GM18498 (cell line): Measurements from ENCODE around the gene RPL37A.
"Not testable (repeated sequence)": the region's sequence is repeated elsewhere in the genome, so short reads cannot be mapped to it uniquely, and the experiment has no call there.

ENCODE experiments used
- ATAC-seq: cut with Tn5 transposase; IDR thresholded peaks from one replicate; pipeline ENCODE4 v1.9.1; 2021; ENCODE audit warnings: mild to moderate bottlenecking, moderate library complexity; ENCODE audit not compliant: unreplicated experiment

RPL37A gene

DNA sequence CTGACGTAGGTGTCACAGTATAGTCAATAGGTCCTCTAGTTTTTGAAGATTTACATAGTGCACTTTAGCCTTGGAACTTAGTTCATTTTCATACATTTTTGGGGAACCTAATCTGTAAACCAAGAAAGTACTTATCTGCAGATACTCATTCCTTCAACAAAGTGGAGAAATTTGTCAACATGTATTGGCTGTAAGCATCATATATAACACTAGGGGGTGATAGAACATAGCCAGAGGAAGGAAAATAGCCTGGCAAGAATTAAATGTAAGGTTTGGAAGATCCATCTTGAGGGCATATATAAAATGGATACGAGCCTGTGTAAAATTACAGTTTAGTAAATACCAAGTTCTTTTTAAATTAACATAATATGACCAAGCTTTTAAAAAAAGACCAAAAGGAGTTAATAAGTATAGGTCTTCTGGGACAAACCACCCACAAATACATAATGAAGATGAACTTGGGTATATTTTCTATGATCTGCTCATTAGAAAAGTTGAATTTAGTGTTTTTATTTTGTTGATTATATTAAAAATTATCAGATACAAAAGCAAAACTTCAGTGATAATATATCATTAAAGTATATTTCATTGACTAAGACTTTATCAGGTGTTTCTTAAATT is 18.2 kb downstream of the RPL37A start:
- no peak for ATAC-seq

DNA sequence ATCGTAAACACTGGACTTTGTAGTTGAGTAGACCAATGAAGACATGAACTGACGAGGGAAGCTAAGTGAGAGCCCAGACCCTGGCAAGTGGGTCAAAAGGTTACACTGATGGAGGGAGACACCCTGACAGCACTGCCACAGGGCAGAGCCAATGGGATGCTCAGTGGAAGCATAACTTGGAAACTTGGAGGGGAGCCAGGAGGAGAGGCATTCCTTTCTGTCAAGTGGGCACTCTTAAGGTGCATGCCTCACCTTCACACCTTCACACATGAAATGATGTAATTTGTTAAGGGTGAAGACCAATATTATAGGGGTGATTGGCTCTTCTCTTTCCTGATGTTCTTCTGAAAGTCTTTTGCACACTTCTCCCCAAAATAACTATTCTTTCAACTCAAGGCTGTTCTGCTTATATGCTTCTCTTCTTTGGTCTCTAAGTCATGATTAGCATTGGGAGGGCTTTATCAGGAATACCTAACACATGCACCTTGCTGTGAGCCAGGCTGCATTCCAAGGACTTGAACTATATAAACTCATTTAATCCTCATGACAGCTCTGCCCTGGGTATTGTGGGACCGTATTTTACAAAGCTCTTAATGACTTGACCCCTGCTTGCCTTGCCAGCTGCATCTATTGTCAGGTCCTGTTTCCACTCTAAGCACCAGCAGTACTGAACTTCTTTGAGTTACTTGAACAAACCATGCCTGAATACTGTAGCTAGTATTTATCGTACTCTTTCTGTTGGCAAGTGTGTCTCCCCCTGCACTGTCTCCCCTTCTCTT is 19.0 kb downstream of the RPL37A start:
- no peak for ATAC-seq

DNA sequence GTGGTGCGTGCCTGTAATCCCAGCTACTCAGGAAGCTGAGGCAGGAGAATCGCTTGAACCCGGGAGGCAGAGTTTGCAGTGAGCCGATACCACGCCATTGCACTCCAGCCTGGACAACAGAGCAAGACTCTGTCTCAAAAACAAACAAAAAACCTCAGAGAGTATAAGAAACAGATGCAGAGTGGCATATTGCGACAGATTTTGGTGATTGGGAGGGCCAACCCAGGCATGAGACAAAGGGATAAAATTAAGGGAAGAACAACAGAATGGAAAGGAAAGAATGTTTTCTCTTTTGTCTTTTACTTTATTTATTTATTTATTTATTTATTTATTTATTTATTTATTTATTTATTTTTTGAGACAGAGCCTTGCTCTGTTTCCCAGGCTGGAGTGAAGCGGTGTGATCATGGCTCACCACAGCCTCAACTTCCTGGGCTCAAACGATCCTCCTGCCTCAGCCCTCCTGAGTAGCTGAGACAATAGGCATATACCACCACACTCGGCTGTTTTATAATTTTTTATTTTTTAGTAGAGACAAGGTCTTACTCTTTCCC is 20.0 kb downstream of the RPL37A start:
- ATAC-seq: not testable (repeated sequence)

DNA sequence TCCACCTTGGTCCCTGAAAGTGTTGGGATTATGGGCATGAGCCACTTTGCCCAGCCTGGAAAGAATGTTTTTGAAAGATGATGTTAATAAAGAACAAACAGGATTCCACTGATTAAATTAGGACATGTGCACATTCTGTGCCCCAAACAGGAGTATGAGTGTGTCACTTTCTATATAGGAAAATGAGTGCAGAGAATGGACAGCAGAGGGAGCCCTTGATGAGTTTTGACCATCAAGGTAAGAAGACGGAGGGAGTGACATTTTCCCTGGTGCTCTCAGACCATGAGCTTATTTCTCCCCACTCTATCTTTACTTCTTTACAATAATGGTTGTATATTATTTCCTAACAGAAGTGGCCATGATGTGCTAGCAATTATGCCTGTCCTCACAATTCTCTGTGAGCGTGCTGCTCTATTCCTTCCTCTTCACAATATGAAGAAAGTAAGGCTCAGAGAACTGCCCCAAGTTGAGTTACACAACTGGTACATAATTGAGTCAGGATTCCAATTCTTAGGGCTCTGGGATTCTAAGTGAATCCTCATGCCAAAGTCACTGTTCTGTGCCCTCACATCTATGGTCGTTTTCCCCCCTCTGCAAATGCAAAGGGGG is 20.6 kb downstream of the RPL37A start:
- peak; percentile 75 for ATAC-seq

DNA sequence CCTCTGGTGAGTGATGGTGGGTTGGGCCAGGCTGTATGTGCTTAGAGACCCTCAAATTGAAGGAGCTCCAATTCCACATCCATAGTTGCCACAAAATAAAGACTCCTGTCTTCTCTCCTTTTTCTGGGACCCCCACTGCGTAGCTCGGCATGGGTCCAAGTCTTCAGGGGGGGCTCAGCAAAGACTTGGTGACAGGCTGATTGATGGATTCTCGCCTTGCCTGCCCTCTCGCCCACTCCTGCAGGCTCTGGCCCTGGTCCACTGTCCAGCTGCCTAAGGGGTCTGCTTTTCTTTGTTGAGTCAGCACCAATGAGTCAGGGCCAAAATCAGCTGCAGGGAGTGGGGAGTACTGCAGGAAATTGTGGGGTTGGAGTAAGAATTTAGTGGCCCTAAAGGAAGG is 21.5 kb downstream of the RPL37A start:
- ATAC-seq: no peak

DNA sequence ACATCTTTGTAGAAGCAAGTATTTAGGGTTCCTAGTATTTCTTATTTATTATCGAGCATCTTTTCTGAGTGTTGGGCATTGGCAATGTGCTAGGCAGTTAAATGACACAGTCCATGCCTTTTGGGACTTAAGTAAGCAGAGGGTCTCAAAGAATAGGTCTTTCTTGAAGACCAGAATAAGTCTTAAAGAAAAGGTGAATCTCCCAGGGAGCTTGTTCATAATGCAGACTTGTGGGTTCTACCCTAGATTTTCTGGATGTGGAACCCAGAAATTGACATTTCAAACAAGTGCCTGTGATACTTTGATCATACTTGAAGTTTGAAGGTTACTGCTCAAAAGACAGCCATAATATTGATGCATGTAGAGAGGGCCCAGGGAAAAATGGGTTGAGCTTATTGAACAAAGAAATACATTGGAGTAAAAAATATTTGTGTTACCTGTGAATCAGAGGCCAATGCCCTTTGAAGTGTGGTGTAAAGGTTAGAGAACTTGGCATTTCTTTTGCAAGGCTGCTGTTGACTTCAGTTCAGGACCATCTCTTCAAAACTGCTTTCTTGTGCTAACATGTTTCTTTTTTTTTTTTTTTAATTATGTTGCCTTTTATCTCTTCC is 24.4 kb downstream of the RPL37A start:
- no peak for ATAC-seq

DNA sequence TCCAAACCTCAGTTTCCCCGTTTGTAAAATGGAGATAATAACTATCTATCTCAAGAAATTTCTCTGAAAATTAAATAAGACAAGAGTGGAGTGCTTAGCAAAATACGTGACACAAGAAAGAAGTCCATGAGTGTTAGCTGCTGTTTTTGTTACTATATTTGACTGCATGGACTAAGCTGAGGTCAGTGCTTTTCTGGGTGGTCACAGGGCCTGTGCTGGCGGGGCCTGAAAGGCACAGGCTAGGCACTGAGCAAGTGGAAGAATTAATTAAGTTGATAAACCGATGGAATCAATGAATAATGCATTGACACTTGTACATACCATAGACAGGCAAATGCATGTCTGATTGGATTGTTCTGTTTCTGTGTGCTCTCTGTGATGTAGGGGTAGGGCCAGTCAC is 27.3 kb downstream of the RPL37A start:
- ATAC-seq: no peak

DNA sequence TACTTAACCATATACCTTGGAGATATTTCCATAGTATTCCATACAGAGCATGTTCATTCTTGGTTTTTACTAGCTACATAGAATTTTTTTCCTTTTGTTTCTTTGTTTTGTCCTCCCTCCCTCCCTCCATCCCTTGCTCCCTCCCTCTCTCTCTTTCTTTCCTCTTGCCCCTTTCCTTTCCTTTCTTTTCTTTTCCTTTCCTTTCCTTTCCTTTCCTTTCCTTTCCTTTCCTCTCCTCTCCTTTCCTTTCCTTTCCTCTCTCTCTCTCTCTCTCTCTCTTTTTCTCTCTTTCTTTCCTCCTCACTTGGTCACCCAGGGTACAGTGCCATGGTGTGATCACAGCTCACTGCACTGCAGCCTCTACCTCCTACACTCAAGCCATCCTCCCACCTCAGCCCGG is 28.3 kb downstream of the RPL37A start:
- no peak for ATAC-seq

DNA sequence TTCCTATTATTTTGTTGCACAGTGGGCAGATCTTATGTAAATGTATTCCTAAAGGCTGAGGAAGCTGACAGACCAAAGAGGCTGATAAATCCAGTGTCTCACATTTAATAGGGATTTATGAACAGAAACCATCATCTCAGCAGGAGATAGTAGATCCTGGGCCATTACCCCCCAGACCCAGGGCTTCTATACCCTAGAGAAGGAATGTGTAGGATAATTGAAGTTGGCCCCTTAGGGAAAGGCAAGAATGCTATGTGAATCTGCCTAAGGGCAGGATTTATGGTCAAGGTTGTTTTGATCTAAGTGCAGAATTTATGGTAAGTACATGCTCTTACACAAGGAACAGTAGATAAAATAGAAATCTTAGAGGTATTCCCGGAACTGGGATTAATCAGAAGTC is 29.0 kb downstream of the RPL37A start:
- no peak for ATAC-seq

DNA sequence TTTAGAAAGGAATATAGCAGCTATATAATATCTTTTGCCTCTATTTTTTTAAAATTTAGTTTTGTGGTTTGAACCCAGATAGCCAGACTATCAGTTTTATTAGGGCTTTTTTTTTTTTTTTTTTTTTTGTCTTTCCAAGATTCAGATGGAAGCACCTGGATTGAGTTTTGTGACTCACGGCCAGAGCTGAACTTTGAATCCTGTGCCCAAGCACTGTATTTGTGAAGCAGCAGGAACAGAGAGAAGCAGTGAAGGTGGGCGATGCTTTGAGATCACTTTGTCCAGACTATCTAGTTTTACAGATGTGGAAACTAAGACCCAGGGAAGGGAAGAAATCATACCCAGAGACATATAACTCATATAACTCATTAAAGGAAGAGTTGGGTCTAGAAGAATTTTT is 33.9 kb downstream of the RPL37A start:
- no peak for ATAC-seq

DNA sequence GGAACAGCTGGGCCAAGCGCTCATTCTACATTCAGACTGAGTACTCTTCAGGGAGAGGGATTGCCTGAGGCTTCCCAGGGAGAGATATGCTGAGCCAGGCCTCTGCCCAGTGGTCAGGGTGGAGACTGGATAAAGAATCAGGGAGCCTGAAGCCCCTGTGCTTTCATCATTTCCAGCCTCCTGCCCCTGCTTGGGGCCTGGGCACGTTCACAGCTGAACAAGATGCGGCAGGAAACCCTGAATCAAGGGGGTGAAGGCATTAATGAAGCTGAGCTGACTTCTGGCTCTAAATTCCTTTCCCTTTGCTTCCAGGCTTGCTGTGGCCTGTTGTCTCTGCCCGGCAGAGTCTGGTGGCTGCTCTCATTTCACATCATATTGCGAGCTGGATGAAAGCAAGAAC is 35.0 kb downstream of the RPL37A start:
- ATAC-seq: no peak

DNA sequence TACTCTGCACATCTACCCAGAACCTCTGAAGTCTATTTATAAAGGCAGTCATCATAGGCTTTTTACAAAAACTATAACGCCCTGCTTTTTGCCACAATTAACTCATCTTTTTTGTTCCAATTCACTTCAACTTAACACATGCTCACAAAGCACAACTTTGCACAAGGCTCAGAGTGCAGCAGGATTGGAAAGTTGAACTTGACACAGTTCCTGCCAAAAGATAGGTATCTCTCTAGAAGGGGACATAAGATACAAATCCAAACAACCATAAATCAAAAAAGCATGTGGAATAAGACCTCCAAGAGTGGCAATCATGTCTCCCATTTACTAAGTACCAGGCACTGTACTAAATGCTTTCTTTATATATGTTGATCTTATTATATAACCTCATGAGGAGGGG is 36.2 kb downstream of the RPL37A start:
- no peak for ATAC-seq

DNA sequence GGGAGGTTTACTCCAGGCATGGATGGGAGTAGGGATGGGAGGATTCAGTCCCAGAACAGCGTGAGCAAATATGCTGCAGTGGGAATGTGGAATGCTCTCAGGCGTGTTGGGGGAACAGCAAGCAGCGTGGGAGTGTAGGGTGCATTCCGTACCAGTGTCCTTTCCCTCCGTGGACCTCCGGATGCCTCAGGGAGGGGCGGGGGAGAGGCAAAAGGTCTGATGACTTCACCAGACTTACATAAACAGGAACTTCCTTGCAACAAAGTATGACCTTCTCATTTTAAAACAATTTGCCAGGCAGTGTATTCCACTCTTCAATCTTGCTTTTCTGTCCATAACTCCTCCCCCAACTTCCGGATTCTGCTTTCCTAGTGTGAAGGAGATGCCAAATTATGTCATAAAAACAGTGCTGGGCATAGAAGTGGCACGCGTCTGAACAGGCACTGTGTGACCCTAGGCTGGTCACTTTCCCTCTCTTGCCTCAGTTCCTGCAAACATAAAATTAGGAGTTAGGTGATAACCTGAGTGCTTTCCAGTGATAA is 36.9 kb downstream of the RPL37A start:
- no peak for ATAC-seq

DNA sequence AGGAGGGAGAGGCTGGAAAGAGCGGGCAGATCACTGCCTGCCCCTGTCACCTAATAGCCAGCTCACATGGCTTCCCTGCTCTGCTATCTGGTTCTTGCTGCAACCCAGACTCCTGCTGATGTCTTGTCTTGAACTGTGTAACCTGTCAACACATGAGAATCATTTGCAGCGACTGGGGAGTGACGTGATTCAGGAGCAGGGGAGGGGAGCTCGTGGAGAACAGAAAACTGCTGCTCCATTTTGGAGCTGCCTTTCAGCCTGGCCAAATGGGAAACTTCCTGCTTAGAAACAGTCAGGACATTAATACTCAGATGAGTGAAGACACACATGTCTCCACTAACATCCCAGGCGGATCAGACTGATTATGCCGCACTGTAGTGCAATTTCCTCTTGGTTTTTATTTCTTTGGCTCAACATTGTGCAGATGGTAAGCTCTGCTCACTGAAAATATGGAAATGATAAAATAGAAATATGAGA is 38.1 kb downstream of the RPL37A start:
- ATAC-seq: no peak

DNA sequence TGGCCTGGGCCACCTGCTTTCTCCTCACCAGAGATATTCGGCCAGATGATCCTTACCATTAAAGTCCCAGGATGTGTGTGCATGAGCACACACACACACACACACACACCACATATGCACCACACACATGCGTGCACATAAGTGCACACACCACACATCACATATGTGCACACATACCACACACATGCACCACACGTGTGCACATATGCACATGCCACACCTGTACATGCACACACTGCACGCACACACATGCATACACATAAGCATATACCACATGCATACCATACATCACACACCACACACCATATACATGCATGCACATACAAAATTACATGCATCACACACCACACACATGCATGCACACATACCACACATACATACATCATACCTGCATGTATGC is 38.7 kb downstream of the RPL37A start:
- ATAC-seq: no peak

DNA sequence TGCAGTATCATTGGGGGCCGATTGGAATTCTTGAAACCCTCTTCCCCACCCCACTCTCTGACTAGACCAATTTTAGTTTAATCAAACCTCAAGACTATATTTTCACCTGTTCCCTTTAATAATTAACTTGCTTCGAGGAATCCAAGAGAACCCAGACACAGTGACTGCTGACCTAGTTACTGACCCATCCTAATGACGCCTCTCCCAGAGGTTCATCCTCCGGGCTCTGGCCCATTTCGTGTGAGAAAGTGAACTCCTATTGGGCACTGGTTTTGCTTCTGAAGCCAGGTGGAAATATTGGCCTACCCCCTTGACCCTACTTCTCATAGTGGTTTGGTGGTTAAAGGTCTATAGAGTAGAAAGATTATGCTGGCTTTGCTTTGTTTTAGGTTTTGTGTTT is 39.9 kb downstream of the RPL37A start:
- ATAC-seq: no peak

DNA sequence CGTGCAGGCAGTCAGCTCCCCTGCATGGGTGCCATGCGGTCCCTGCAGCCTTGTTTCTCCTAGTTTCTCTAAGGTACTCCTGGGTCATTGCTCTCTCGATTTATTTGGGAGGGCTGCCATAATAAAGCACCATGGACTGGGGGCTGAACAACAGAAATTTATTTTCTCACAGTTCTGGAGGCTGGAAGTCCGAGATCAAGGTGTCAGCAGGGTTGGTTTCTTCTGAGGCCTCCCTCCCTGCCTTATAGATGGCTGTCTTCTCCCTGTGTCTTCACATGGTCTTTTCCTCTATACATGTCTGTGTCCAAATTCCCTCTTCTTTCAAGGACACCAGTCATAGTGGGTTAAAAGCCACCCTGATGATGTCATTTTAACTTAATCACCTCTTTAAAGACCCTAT is 40.5 kb downstream of the RPL37A start:
- ATAC-seq: no peak

DNA sequence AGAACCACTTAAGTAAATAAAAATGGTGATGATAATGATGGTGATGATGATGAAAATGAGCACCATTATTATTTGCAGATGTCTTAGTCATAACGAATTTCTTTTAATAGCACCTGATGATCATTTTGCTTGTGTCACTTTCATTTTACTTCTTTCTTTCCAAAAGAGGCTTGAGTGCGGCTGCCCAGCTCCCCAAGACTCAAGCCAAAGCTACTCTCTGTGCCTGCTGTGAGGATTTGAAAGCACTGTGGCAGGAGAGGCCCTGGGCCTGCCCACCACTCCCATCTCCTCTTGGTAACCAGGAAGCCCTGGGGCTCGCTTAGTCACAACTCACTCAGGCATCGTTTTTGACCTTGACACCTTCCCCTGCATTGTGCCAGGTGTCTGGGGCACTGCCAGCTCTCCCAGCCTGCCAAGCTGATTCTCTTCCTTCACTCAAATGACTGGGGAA is 41.2 kb downstream of the RPL37A start:
- peak; percentile 67 for ATAC-seq

DNA sequence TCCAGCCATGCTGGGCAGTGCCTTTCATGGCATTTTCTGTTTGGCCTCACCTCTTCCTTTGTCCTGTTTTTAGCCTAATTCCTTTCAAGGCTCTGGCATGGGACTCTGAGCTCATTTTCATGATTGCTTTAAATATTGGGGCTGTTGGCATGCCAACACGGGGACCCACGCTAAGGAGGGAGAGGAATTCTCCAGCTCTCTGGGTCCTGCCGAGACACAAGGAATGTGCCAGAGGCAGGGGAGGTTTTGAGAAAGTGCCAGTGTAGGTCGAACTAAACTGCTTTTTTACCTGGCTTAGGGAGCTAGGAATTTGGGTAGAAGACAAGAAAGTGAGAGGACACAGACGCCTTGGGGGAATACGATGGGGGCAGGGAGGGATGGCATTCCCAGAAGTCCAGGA is 42.3 kb downstream of the RPL37A start:
- ATAC-seq: no peak

DNA sequence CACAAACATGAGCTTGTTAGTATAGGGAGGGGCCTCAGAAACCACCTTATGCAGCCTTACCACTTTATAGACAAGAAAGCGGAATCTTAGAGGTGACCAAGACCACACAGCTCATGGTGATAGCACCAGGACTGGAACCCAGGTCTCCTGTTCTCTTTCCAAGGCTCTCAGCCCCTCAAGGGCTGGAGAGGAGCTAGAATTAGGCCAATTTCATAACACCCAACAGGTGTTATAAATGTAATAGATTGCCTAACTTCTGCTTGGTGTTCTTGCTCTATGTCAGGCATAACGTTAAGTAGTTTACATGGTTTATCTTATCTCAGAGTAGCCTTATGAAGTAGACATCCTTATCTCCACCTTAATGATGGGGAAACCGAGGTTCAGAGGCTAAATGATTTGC is 42.9 kb downstream of the RPL37A start:
- no peak for ATAC-seq

DNA sequence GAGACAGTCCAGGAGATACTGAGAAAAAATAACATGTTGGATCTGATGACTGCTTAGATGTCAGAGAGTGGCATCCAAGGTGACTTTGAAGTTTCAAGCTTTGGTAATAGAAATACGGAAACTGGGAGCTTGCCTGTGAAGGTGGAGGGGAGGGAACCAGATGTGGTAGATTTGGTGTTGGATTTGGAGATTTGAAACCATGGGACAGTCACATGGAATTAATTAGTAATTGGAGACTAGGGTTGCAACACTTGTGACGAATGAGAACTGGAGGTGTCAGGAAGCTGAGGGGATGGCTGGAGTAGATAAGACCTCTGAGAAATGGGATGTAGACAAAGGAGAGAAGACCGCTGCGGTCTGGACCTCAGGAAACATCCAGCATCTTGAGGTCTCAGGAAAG is 46.7 kb downstream of the RPL37A start:
- ATAC-seq: no peak
